Endometrial microvascular endothelial cells (primary cell): ENCODE data around the gene USP17L21. TPM values are rescaled to one million over a fixed set of nuclear protein-coding genes. Genes with fewer than 3 reads are reported as not detected.
"Not testable (repeated sequence)": the region's sequence is repeated elsewhere in the genome, so short reads cannot be mapped to it uniquely, and the experiment has no call there.

Experiments used
- in situ Hi-C: cut with HindIII; loops from 2 replicates; pipeline ENCODE4 v1.10.0; 2017; ENCODE audit warnings: low sequenced_read_pairs, low pct_unique_long_range_greater_than_20kb; ENCODE audit errors: inconsistent ontology term
- total RNA-seq: library from RNA; depleted of rRNA; stranded (reverse); fragments of >200 nt; gene quantifications from one replicate; pipeline ENCODE4 v1.2.3, GENCODE V29; 2015; ENCODE audit errors: inconsistent ontology term

The USP17L21 gene, protein sequence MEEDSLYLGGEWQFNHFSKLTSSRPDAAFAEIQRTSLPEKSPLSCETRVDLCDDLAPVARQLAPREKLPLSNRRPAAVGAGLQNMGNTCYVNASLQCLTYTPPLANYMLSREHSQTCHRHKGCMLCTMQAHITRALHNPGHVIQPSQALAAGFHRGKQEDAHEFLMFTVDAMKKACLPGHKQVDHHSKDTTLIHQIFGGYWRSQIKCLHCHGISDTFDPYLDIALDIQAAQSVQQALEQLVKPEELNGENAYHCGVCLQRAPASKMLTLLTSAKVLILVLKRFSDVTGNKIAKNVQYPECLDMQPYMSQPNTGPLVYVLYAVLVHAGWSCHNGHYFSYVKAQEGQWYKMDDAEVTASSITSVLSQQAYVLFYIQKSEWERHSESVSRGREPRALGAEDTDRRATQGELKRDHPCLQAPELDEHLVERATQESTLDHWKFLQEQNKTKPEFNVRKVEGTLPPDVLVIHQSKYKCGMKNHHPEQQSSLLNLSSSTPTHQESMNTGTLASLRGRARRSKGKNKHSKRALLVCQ
- total RNA-seq = not detected

DNA sequence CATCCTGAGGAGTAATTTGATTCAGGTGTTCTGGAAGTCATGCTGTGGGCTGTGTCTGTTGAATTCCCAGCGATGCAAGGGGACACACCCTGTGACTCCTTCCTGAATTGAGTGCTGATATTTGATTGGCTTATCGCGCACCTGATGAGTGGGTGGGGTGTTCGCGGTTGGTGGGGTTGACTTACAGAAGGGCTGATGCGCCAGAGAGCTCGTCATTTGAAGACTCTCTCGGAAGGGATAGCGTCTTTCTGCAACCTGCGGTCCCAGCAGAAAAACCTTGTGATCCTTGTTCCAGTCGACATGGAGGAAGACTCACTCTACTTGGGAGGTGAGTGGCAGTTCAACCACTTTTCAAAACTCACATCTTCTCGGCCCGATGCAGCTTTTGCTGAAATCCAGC, at the start of gene USP17L21:
USP17L21 (plus strand) TSS at position 301 of the 400 bp plus-strand sequence; CDS start at position 301, 0 bp downstream.
- in situ Hi-C loops = not testable (repeated sequence)

DNA sequence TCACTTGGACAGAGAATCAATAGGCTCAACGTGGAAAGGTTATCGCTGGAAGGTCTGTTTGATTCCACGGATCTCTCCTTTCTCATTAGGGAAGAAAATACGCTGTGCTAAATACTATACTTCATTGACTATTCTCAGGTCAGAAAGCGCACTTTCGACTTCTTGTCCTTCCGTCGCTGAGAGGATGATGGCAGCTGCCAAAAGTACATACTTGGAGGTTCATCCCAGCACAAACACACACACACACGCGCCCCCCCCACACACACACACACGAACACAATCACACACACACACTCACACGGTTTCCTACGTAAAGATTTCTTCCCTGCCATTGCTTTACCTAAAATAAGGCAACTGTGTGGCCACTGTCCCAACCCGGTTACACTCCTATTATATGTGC, 48.0 kb upstream of the USP17L21 start:
- in situ Hi-C loops = not testable (repeated sequence)

DNA sequence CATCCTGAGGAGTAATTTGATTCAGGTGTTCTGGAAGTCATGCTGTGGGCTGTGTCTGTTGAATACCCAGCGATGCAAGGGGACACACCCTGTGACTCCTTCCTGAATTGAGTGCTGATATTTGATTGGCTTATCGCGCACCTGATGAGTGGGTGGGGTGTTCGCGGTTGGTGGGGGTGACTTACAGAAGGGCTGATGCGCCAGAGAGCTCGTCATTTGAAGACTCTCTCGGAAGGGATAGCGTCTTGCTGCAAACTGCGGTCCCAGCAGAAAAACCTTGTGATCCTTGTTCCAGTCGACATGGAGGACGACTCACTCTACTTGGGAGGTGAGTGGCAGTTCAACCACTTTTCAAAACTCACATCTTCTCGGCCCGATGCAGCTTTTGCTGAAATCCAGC, 47.6 kb upstream of the USP17L21 start, which contains the start of gene USP17L11:
USP17L11 (plus strand) TSS at position 301 of the 400 bp plus-strand sequence; CDS start at position 301, 0 bp downstream.
- in situ Hi-C loops = not testable (repeated sequence)

DNA sequence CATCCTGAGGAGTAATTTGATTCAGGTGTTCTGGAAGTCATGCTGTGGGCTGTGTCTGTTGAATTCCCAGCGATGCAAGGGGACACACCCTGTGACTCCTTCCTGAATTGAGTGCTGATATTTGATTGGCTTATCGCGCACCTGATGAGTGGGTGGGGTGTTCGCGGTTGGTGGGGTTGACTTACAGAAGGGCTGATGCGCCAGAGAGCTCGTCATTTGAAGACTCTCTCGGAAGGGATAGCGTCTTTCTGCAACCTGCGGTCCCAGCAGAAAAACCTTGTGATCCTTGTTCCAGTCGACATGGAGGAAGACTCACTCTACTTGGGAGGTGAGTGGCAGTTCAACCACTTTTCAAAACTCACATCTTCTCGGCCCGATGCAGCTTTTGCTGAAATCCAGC, 42.8 kb upstream of the USP17L21 start, which contains the start of gene USP17L12:
USP17L12 (plus strand) TSS at position 301 of the 400 bp plus-strand sequence; CDS start at position 301, 0 bp downstream.
- in situ Hi-C loops = not testable (repeated sequence)

DNA sequence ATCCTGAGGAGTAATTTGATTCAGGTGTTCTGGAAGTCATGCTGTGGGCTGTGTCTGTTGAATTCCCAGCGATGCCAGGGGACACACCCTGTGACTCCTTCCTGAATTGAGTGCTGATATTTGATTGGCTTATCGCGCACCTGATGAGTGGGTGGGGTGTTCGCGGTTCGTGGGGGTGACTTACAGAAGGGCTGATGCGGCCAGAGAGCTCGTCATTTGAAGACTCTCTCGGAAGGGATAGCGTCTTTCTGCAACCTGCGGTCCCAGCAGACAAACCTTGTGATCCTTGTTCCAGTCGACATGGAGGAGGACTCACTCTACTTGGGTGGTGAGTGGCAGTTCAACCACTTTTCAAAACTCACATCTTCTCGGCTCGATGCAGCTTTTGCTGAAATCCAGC, 38.1 kb upstream of the USP17L21 start, which contains the start of gene USP17L13:
USP17L13 (plus strand) TSS at position 301 of the 400 bp plus-strand sequence; CDS start at position 301, 0 bp downstream.
- in situ Hi-C loops = not testable (repeated sequence)

DNA sequence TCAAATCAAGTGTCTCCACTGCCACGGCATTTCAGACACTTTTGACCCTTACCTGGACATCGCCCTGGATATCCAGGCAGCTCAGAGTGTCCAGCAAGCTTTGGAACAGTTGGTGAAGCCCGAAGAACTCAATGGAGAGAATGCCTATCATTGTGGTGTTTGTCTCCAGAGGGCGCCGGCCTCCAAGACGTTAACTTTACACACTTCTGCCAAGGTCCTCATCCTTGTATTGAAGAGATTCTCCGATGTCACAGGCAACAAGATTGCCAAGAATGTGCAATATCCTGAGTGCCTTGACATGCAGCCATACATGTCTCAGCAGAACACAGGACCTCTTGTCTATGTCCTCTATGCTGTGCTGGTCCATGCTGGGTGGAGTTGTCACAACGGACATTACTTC, 32.4 kb upstream of the USP17L21 start:
- in situ Hi-C loops = not testable (repeated sequence)

DNA sequence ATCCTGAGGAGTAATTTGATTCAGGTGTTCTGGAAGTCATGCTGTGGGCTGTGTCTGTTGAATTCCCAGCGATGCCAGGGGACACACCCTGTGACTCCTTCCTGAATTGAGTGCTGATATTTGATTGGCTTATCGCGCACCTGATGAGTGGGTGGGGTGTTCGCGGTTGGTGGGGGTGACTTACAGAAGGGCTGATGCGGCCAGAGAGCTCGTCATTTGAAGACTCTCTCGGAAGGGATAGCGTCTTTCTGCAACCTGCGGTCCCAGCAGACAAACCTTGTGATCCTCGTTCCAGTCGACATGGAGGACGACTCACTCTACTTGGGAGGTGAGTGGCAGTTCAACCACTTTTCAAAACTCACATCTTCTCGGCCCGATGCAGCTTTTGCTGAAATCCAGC, 28.6 kb upstream of the USP17L21 start, which contains the start of gene USP17L15:
USP17L15 (plus strand) TSS at position 301 of the 400 bp plus-strand sequence; CDS start at position 301, 0 bp downstream.
- in situ Hi-C loops = not testable (repeated sequence)

DNA sequence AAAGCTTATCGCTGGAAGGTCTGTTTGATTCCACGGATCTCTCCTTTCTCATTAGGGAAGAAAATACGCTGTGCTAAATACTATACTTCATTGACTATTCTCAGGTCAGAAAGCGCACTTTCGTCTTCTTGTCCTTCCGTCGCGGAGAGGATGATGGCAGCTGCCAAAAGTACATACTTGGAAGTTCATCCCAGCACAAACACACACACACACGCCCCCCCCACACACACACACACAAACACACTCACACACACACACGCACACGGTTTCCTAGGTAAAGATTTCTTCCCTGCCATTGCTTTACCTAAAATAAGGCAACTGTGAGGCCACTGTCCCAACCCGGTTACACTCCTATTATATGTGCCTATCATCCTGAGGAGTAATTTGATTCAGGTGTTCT, 24.2 kb upstream of the USP17L21 start:
- in situ Hi-C loops = not testable (repeated sequence)

DNA sequence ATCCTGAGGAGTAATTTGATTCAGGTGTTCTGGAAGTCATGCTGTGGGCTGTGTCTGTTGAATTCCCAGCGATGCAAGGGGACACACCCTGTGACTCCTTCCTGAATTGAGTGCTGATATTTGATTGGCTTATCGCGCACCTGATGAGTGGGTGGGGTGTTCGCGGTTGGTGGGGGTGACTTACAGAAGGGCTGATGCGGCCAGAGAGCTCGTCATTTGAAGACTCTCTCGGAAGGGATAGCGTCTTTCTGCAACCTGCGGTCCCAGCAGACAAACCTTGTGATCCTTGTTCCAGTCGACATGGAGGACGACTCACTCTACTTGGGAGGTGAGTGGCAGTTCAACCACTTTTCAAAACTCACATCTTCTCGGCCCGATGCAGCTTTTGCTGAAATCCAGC, 19.1 kb upstream of the USP17L21 start, which contains the start of gene USP17L17:
USP17L17 (plus strand) TSS at position 301 of the 400 bp plus-strand sequence; CDS start at position 301, 0 bp downstream.
- in situ Hi-C loops = not testable (repeated sequence)

DNA sequence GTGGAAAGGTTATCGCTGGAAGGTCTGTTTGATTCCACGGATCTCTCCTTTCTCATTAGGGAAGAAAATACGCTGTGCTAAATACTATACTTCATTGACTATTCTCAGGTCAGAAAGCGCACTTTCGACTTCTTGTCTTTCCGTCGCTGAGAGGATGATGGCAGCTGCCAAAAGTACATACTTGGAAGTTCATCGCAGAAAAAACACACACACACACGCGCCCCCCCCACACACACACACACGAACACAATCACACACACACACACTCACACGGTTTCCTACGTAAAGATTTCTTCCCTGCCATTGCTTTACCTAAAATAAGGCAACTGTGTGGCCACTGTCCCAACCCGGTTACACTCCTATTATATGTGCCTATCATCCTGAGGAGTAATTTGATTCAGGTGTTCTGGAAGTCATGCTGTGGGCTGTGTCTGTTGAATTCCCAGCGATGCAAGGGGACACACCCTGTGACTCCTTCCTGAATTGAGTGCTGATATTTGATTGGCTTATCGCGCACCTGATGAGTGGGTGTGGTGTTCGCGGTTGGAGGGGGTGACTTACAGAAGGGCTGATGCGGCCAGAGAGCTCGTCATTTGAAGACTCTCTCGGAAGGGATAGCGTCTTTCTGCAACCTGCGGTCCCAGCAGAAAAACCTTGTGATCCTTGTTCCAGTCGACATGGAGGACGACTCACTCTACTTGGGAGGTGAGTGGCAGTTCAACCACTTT, 14.6 kb upstream of the USP17L21 start, which contains the start of gene USP17L18:
USP17L18 (plus strand) TSS at position 678 of the 728 bp plus-strand sequence; CDS start at position 678, 0 bp downstream.
- in situ Hi-C loops = not testable (repeated sequence)

DNA sequence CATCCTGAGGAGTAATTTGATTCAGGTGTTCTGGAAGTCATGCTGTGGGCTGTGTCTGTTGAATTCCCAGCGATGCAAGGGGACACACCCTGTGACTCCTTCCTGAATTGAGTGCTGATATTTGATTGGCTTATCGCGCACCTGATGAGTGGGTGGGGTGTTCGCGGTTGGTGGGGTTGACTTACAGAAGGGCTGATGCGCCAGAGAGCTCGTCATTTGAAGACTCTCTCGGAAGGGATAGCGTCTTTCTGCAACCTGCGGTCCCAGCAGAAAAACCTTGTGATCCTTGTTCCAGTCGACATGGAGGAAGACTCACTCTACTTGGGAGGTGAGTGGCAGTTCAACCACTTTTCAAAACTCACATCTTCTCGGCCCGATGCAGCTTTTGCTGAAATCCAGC, 9.6 kb upstream of the USP17L21 start, which contains the start of gene USP17L19:
USP17L19 (plus strand) TSS at position 301 of the 400 bp plus-strand sequence; CDS start at position 301, 0 bp downstream.
- in situ Hi-C loops = not testable (repeated sequence)

DNA sequence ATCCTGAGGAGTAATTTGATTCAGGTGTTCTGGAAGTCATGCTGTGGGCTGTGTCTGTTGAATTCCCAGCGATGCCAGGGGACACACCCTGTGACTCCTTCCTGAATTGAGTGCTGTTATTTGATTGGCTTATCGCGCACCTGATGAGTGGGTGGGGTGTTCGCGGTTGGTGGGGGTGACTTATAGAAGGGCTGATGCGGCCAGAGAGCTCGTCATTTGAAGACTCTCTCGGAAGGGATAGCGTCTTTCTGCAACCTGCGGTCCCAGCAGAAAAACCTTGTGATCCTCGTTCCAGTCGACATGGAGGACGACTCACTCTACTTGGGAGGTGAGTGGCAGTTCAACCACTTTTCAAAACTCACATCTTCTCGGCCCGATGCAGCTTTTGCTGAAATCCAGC, 4.8 kb upstream of the USP17L21 start, which contains the start of gene USP17L20:
USP17L20 (plus strand) TSS at position 301 of the 400 bp plus-strand sequence; CDS start at position 301, 0 bp downstream.
- in situ Hi-C loops = not testable (repeated sequence)

DNA sequence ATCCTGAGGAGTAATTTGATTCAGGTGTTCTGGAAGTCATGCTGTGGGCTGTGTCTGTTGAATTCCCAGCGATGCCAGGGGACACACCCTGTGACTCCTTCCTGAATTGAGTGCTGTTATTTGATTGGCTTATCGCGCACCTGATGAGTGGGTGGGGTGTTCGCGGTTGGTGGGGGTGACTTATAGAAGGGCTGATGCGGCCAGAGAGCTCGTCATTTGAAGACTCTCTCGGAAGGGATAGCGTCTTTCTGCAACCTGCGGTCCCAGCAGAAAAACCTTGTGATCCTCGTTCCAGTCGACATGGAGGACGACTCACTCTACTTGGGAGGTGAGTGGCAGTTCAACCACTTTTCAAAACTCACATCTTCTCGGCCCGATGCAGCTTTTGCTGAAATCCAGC, 4.6 kb downstream of the USP17L21 start, which contains the start of gene USP17L22:
USP17L22 (plus strand) TSS at position 301 of the 400 bp plus-strand sequence; CDS start at position 301, 0 bp downstream.
- in situ Hi-C loops = not testable (repeated sequence)

DNA sequence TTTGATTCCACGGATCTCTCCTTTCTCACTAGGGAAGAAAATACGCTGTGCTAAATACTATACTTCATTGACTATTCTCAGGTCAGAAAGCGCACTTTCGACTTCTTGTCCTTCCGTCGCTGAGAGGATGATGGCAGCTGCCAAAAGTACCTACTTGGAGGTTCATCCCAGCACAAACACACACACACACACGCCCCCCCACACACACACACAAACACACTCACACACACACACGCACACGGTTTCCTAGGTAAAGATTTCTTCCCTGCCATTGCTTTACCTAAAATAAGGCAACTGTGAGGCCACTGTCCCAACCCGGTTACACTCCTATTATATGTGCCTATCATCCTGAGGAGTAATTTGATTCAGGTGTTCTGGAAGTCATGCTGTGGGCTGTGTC, 9.0 kb downstream of the USP17L21 start:
- in situ Hi-C loops = not testable (repeated sequence)

Other genes with a start within 250 kb of the USP17L21 start
- gene FAM90A26, start 92.5 kb upstream of the USP17L21 start, total RNA-seq = not detected
- not detected for gene USP17L10, start 52.2 kb upstream of the USP17L21 start, total RNA-seq
- gene USP17L11, start 47.5 kb upstream of the USP17L21 start, total RNA-seq = not detected
- gene USP17L12, start 42.7 kb upstream of the USP17L21 start, total RNA-seq = not detected
- gene USP17L13, start 38.0 kb upstream of the USP17L21 start, total RNA-seq = not detected
- gene USP17L15, start 28.5 kb upstream of the USP17L21 start, total RNA-seq = not detected
- not detected for gene USP17L17, start 19.0 kb upstream of the USP17L21 start, total RNA-seq
- not detected for gene USP17L18, start 14.2 kb upstream of the USP17L21 start, total RNA-seq
- gene USP17L19, start 9.5 kb upstream of the USP17L21 start, total RNA-seq = not detected
- not detected for gene USP17L20, start 4.7 kb upstream of the USP17L21 start, total RNA-seq
- not detected for gene USP17L22, start 4.7 kb downstream of the USP17L21 start, total RNA-seq
- not detected for gene USP17L24, start 62.3 kb downstream of the USP17L21 start, total RNA-seq
- gene USP17L25, start 67.0 kb downstream of the USP17L21 start, total RNA-seq = not detected
- gene USP17L26, start 71.8 kb downstream of the USP17L21 start, total RNA-seq = not detected
- gene USP17L5, start 76.5 kb downstream of the USP17L21 start, total RNA-seq = not detected
- gene USP17L27, start 81.3 kb downstream of the USP17L21 start, total RNA-seq = not detected
- gene USP17L28, start 86.0 kb downstream of the USP17L21 start, total RNA-seq = not detected
- not detected for gene USP17L29, start 90.8 kb downstream of the USP17L21 start, total RNA-seq
- gene USP17L30, start 100.3 kb downstream of the USP17L21 start, total RNA-seq = not detected
- not detected for gene DEFB131A, start 181.5 kb downstream of the USP17L21 start, total RNA-seq